GM19023 (cell line): ENCODE results near the gene SH3GL1.

Experiments used
- ATAC-seq: cut with Tn5 transposase; IDR thresholded peaks from one replicate; pipeline ENCODE4 v1.9.1; 2021; ENCODE audit warnings: mild to moderate bottlenecking, moderate library complexity; ENCODE audit not compliant: unreplicated experiment

Gene SH3GL1

GRCh38 chr19:4323692-4324091 lies 76.7 kb downstream of the SH3GL1 start:
- ATAC-seq, result no peak

- no peak for ATAC-seq
These were observed 77.2 kb downstream of the SH3GL1 start for GRCh38 chr19:4322942-4323665.

- ATAC-seq, result no peak
These were observed 79.9 kb downstream of the SH3GL1 start for GRCh38 chr19:4320419-4320818.

GRCh38 chr19:4319067-4319718 lies 81.2 kb downstream of the SH3GL1 start:
- ATAC-seq, result no peak

GRCh38 chr19:4318460-4318859 lies 81.9 kb downstream of the SH3GL1 start:
- no peak for ATAC-seq

GRCh38 chr19:4316956-4317355 lies 83.4 kb downstream of the SH3GL1 start:
- no peak for ATAC-seq

GRCh38 chr19:4313847-4314490 lies 86.4 kb downstream of the SH3GL1 start:
- no peak for ATAC-seq
